Natural killer cell (primary cell): Measurements from ENCODE around the gene ZCCHC18. TPM values are rescaled to one million over a fixed set of nuclear protein-coding genes. Genes with fewer than 3 reads are reported as not detected.
A peak's percentile ranks its signal among the peaks of the same experiment; 100 is the strongest.
"Not testable (repeated sequence)": the region's sequence is repeated elsewhere in the genome, so short reads cannot be mapped to it uniquely, and the experiment has no call there.

Source experiments
- ATAC-seq, 3 donors: fragments of 150-1000 bp in 2 of 3; fragments of 200-7000 bp in 1 of 3; cut with Tn5 transposase; 1 replicate in 1 of 3; 2 replicates in 2 of 3; pipeline ENCODE4 v1.10.0; 2021; ENCODE audit warnings: mild to moderate bottlenecking in 2 of 3, moderate library complexity in 2 of 3
- DNase-seq, 2 donors: peaks; one replicate each; pipeline versions ENCODE4 v3.0.0 to v3.0.0-alpha.2; 2013 to 2021; ENCODE audit warnings: mixed read lengths in 1 of 2
- H3K27ac ChIP-seq: one replicate; pipeline ENCODE4 v1.5.1; 2013; ENCODE audit warnings: mild to moderate bottlenecking, low read length
- H3K27me3 ChIP-seq: one replicate; pipeline ENCODE4 v1.6.1; 2013; ENCODE audit warnings: low read length; ENCODE audit not compliant: control insufficient read depth, insufficient read depth
- H3K36me3 ChIP-seq: one replicate; pipeline ENCODE4 v1.6.1; 2013; ENCODE audit warnings: low read length; ENCODE audit not compliant: control insufficient read depth, insufficient read depth
- H3K4me1 ChIP-seq: one replicate; pipeline ENCODE4 v1.6.1; 2013; ENCODE audit warnings: low read length; ENCODE audit not compliant: control insufficient read depth, insufficient read depth
- H3K4me3 ChIP-seq: one replicate; pipeline ENCODE4 v1.5.1; 2013; ENCODE audit warnings: low read length
- H3K9me3 ChIP-seq: one replicate; pipeline ENCODE4 v1.6.1; 2013; ENCODE audit warnings: low read length; ENCODE audit not compliant: control insufficient read depth, insufficient read depth
- H3K27ac Mint-ChIP-seq, 2 donors: one replicate each; pipeline ENCODE4 v1.8.0; 2022; ENCODE audit warnings: mild to moderate bottlenecking in 2 of 2, mixed read lengths in 2 of 2, moderate library complexity in 1 of 2
- H3K27me3 Mint-ChIP-seq, 2 donors: one replicate each; pipeline ENCODE4 v1.8.0; 2022; ENCODE audit warnings: low read depth in 2 of 2, mixed read lengths in 2 of 2
- H3K36me3 Mint-ChIP-seq: one replicate; pipeline ENCODE4 v1.8.0; 2022; ENCODE audit warnings: mixed read lengths
- H3K4me1 Mint-ChIP-seq, 2 donors: one replicate each; pipeline ENCODE4 v1.8.0; 2022; ENCODE audit warnings: mixed read lengths in 2 of 2
- H3K4me3 Mint-ChIP-seq: one replicate; pipeline ENCODE4 v1.8.0; 2022; ENCODE audit warnings: mild to moderate bottlenecking, moderate library complexity, mixed read lengths
- H3K9me3 Mint-ChIP-seq, 2 donors: one replicate each; pipeline ENCODE4 v1.8.0; 2022; ENCODE audit warnings: mixed read lengths in 2 of 2
- CTCF ChIP-seq: fragments of 200-600 bp; IDR thresholded peaks from one replicate; pipeline ENCODE4 v1.8.0; 2022; ENCODE audit warnings: antibody characterized with exemption
- WGBS: methylation state at CpG from one replicate; pipeline ENCODE4 v1.1.7; 2013; ENCODE audit warnings: missing lambda C conversion rate; ENCODE audit not compliant: insufficient coverage; 5-methylcytosine and 5-hydroxymethylcytosine counted together
- intact Hi-C: fragments of 100-400 bp; cut with micrococcal nuclease; formaldehyde crosslinking; loops from one replicate; pipeline ENCODE4 v1.14.2; 2022
- total RNA-seq, 4 donors: library from RNA; stranded (reverse); fragments of 120-200 nt in 1 of 4; gene quantifications; one replicate each; pipeline versions ENCODE4 v1.2.3 to v1.2.4, GENCODE V29; 2013 to 2022

The ZCCHC18 gene
- 1 to 10 TPM; 4.4 to 8.9 (median 5.6) TPM for total RNA-seq
- total RNA-seq (2013), result 8.7 TPM

- no peaks in the 10 kb centered on the region for H3K36me3 Mint-ChIP-seq
- H3K27ac ChIP-seq, result peak within 1 kb of the TSS; percentile 88
- no peaks in the 10 kb centered on the region for H3K27me3 Mint-ChIP-seq
- peak; percentile 43 to 61 (median 52) for ATAC-seq
- no peaks in the 10 kb centered on the region for H3K36me3 ChIP-seq
- H3K27ac Mint-ChIP-seq, result peak within 1 kb of the TSS; percentile 86 to 94
- no peak for TF ChIP-seq CTCF
- DNase-seq, result peak; percentile 32 to 58
- intact Hi-C loops, result loop anchor here (1.0 to 5.0 kb wide), 3 partner anchors 14 to 426 kb away; partner anchors contain the start of genes MORF4L2 and SLC25A53
- H3K4me3 ChIP-seq, result peak within 1 kb of the TSS; percentile 81
- peaks cover 51% of the 10 kb centered on the region for H3K4me1 ChIP-seq
- H3K27me3 ChIP-seq, result no peaks in the 10 kb centered on the region
- no peaks in the 10 kb centered on the region for H3K9me3 Mint-ChIP-seq
- WGBS, result under 1% methylated on average over 67 of the region's 67 CpGs
- H3K4me3 Mint-ChIP-seq, result peak within 1 kb of the TSS; percentile 93
- H3K4me1 Mint-ChIP-seq, result peaks cover 20 to 66% of the 10 kb centered on the region in 2 donors
- H3K9me3 ChIP-seq, result no peaks in the 10 kb centered on the region
Observed at GRCh38 chrX:104112326-104112951, at the start of gene ZCCHC18. ZCCHC18 (plus strand) TSS chrX:104112523; CDS start chrX:104114112, 1,589 bp downstream.

- WGBS, result no CpG with 5 or more reads among the region's 18 CpGs
- intact Hi-C loops, H3K27ac Mint-ChIP-seq, H3K36me3 Mint-ChIP-seq, H3K9me3 ChIP-seq, H3K27me3 Mint-ChIP-seq, H3K4me3 ChIP-seq, H3K9me3 Mint-ChIP-seq, ATAC-seq, DNase-seq, H3K27ac ChIP-seq, H3K4me3 Mint-ChIP-seq, H3K4me1 ChIP-seq, H3K27me3 ChIP-seq, H3K36me3 ChIP-seq, H3K4me1 Mint-ChIP-seq: not testable (repeated sequence)
Observed at GRCh38 chrX:104062636-104063035, 49.7 kb upstream of the ZCCHC18 start.

GRCh38 chrX:104075778-104076445 is 36.4 kb upstream of the ZCCHC18 start, which contains the start of gene TMSB15C:
TMSB15C (minus strand) TSS chrX:104076236.
- H3K9me3 ChIP-seq, intact Hi-C loops, H3K36me3 ChIP-seq, H3K4me3 Mint-ChIP-seq, H3K9me3 Mint-ChIP-seq, H3K27ac Mint-ChIP-seq, H3K4me1 ChIP-seq, H3K36me3 Mint-ChIP-seq, DNase-seq, H3K27me3 Mint-ChIP-seq, H3K27me3 ChIP-seq, H3K4me3 ChIP-seq, H3K4me1 Mint-ChIP-seq, H3K27ac ChIP-seq: not testable (repeated sequence)
- WGBS, result no CpG with 5 or more reads among the region's 46 CpGs
- ATAC-seq, result peak; percentile 89 to 98 (median 98)

GRCh38 chrX:104077854-104078253 is 34.5 kb upstream of the ZCCHC18 start:
- H3K36me3 Mint-ChIP-seq, ATAC-seq, DNase-seq, H3K4me3 ChIP-seq, H3K27me3 ChIP-seq, H3K4me1 Mint-ChIP-seq, H3K4me1 ChIP-seq, H3K9me3 Mint-ChIP-seq, intact Hi-C loops, H3K4me3 Mint-ChIP-seq, H3K27ac Mint-ChIP-seq, H3K9me3 ChIP-seq, H3K27me3 Mint-ChIP-seq, H3K27ac ChIP-seq, H3K36me3 ChIP-seq: not testable (repeated sequence)
- WGBS, result no CpG with 5 or more reads among the region's 6 CpGs

GRCh38 chrX:104084063-104084462 is 28.3 kb upstream of the ZCCHC18 start:
- DNase-seq, result no peak
- H3K27me3 ChIP-seq, result peaks cover 2% of the 10 kb centered on the region
- H3K4me1 Mint-ChIP-seq, result no peaks in the 10 kb centered on the region
- no peak for ATAC-seq
- no peak overlapping the region for H3K4me3 Mint-ChIP-seq
- no peaks in the 10 kb centered on the region for H3K9me3 Mint-ChIP-seq
- TF ChIP-seq CTCF, result no peak
- H3K4me3 ChIP-seq, result no peak overlapping the region
- no peak overlapping the region for H3K27ac ChIP-seq
- WGBS, result 95% methylated on average over 4 of the region's 4 CpGs
- no peaks in the 10 kb centered on the region for H3K4me1 ChIP-seq
- H3K36me3 Mint-ChIP-seq, result no peaks in the 10 kb centered on the region
- intact Hi-C loops, result no loop called here
- H3K27me3 Mint-ChIP-seq, result peaks cover 8 to 14% of the 10 kb centered on the region in 2 donors
- H3K27ac Mint-ChIP-seq, result no peak overlapping the region
- H3K9me3 ChIP-seq, result no peaks in the 10 kb centered on the region
- H3K36me3 ChIP-seq, result no peaks in the 10 kb centered on the region
